ENCODE data around the gene SALL4. TPM values are rescaled to one million over a fixed set of nuclear protein-coding genes. Genes with fewer than 3 reads are reported as not detected.
"Not testable (repeated sequence)": the region's sequence is repeated elsewhere in the genome, so short reads cannot be mapped to it uniquely, and the experiment has no call there.

SALL4 gene
- total and polyA plus RNA-seq, 5 donors from 2014 or later = not detected

DNA sequence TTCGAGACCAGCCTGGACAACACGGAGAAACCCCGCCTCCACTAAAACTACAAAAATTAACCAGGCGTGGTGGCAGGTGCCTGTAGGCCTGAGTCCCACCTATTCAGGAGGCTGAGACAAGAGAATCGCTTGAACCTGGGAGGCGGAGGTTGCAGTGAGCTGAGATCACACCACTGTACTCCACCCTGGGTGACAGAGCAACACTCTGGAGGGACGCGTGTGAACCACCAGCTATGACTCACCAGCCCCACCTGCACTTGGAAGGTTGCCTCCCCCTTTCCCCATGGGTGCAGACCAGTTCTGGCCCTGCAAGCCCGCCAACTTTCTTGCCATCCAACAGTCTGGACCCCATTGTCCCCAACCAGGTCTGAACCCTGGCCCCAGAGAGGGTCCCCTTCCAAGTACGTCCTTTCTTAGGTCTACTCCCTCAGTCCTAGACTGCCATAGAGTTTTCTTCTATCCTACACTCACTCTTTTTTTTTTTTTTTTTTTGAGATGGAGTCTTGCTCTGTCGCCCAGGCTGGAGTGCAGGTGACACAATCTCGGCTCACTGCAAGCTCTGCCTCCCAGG lies 63.4 kb downstream of the SALL4 start:
- no peaks in the 10 kb centered on the region for H3K36me3 Mint-ChIP-seq
- no peak overlapping the region for H3K27ac ChIP-seq (ENCODE audit: insufficient read depth, low read length, poor library complexity, severe bottlenecking)
- DNase-seq (no peak), ATAC-seq (ENCODE audit: low read depth in 2 of 2) (no peak)
- peaks cover 9% of the 10 kb centered on the region for H3K27me3 Mint-ChIP-seq
- H3K9me3 Mint-ChIP-seq = no peaks in the 10 kb centered on the region
- H3K4me1 ChIP-seq (ENCODE audit: control insufficient read depth, insufficient read depth, low read length, poor library complexity, severe bottlenecking) = no peaks in the 10 kb centered on the region
- no peak overlapping the region for H3K4me3 ChIP-seq (ENCODE audit: low read depth, low read length)
- no peak overlapping the region for H3K4me3 Mint-ChIP-seq
- H3K4me1 Mint-ChIP-seq = no peaks in the 10 kb centered on the region
- no peaks in the 10 kb centered on the region for H3K27me3 ChIP-seq (ENCODE audit: control insufficient read depth, insufficient read depth, low read length)
- H3K9me3 ChIP-seq (ENCODE audit: control insufficient read depth in 2 of 2, low read length in 2 of 2) = no peaks in the 10 kb centered on the region
- no peaks in the 10 kb centered on the region for H3K36me3 ChIP-seq (ENCODE audit: control insufficient read depth, insufficient read depth, low read length)
- no peak overlapping the region for H3K27ac Mint-ChIP-seq

DNA sequence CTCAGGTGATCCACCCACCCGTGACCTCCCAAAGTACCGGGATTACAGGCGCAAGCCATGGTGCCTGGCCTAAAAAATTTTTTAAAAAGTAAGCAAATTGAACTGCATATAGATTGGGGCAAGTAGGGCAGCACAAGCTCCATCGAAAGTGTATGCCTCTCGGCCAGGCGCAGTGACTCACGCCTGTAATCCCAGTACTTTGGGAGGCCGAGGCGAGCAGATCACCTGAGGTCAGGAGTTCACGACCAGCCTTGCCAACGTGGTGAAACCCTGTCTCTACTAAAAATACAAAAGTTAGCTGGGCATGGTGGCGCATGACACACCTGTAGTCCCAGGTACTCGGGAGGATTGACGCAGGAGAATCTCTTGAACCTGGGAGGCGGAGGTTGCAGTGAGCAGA lies 64.1 kb downstream of the SALL4 start:
- H3K36me3 Mint-ChIP-seq; H3K9me3 Mint-ChIP-seq; H3K4me1 Mint-ChIP-seq; H3K27me3 Mint-ChIP-seq; H3K4me3 ChIP-seq (ENCODE audit: low read depth, low read length); H3K4me1 ChIP-seq (ENCODE audit: control insufficient read depth, insufficient read depth, low read length, poor library complexity, severe bottlenecking); DNase-seq; H3K4me3 Mint-ChIP-seq; H3K36me3 ChIP-seq (ENCODE audit: control insufficient read depth, insufficient read depth, low read length); H3K27me3 ChIP-seq (ENCODE audit: control insufficient read depth, insufficient read depth, low read length); H3K27ac Mint-ChIP-seq; H3K27ac ChIP-seq (ENCODE audit: insufficient read depth, low read length, poor library complexity, severe bottlenecking); ATAC-seq (ENCODE audit: low read depth in 2 of 2); H3K9me3 ChIP-seq (ENCODE audit: control insufficient read depth in 2 of 2, low read length in 2 of 2): not testable (repeated sequence)

DNA sequence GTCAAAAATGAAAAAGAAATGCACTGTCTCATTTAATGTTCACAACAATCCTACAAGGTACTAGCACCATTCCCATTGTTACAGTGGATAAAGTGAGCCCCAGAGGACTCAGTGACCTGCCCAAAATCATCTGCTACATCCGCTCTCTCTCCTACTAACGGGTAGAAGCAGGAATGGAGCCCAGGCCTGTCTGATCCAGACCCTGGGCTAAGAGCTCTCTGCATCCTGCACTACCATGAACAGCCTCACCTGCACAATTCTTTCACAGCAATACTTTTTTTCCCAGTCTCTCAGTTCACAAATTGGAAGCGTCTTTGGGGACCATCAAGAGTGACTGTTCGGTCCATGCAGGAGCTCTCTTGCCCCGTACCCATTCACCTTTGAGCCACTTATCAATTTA lies 65.4 kb downstream of the SALL4 start:
- Mint-ChIP-seq H3K27ac (no peak overlapping the region), H3K27me3 (peaks cover 6% of the 10 kb centered on the region)
- no peak for ATAC-seq (ENCODE audit: low read depth in 2 of 2)

DNA sequence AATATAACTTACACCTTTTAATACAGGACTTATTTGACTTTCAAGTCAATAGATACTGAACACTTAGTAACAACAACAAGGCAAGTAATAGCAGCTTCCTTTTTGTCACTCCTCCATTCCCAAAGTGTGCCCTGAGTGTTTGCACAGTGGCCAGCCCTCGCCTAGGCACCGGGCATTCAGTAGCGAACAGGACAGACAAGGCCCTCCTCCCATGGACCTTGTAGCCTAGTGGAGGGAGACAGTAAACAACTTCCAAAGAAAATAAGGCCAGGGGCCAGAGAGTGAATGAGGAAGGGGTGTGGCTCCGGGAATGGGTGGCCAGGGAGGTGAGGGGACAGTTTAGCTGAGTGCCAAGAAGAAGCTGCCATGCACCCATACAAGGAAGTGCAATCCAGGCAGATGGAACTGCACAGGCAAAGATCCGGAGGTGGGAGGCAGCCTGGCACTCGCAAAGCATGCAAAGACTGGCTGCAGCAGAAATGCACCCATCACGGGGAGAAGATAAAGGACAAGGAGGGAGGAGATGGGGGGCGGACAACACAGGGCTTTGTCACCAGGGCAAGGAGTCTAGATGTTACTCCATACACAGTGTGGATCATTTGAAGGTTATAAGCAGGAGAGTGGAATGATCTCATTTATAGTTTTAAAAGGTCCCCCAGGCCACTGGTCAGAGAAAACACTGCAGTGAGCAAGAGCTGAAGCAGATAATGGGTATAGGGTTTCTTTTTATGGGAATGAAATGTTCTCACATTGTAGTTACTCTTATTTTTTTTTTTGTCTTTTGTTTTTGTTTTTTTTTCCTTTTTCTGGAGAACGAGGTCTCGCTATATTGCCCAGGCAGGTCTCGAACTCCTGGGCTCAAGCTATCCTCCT lies 66.4 kb downstream of the SALL4 start:
- no peaks in the 10 kb centered on the region for H3K4me1 ChIP-seq (ENCODE audit: control insufficient read depth, insufficient read depth, low read length, poor library complexity, severe bottlenecking)
- H3K4me3 Mint-ChIP-seq = no peak overlapping the region
- H3K36me3 Mint-ChIP-seq = no peaks in the 10 kb centered on the region
- H3K4me3 ChIP-seq (ENCODE audit: low read depth, low read length) = no peak overlapping the region
- H3K9me3 Mint-ChIP-seq = no peaks in the 10 kb centered on the region
- DNase-seq (no peak), ATAC-seq (ENCODE audit: low read depth in 2 of 2) (no peak)
- H3K4me1 Mint-ChIP-seq = no peaks in the 10 kb centered on the region
- H3K27me3 ChIP-seq (ENCODE audit: control insufficient read depth, insufficient read depth, low read length) = no peaks in the 10 kb centered on the region
- peaks cover 6% of the 10 kb centered on the region for H3K27me3 Mint-ChIP-seq
- H3K36me3 ChIP-seq (ENCODE audit: control insufficient read depth, insufficient read depth, low read length) = no peaks in the 10 kb centered on the region
- H3K9me3 ChIP-seq (ENCODE audit: control insufficient read depth in 2 of 2, low read length in 2 of 2) = no peaks in the 10 kb centered on the region
- peak overlapping the region in 1 of 3 donors; percentile 45 for H3K27ac Mint-ChIP-seq
- no peak overlapping the region for H3K27ac ChIP-seq (ENCODE audit: insufficient read depth, low read length, poor library complexity, severe bottlenecking)

More for the DNA sequence above, 65.4 kb downstream of the SALL4 start:
- no peaks in the 10 kb centered on the region for H3K27me3 ChIP-seq (ENCODE audit: control insufficient read depth, insufficient read depth, low read length)
- no peak overlapping the region for H3K4me3 Mint-ChIP-seq
- no peaks in the 10 kb centered on the region for H3K4me1 ChIP-seq (ENCODE audit: control insufficient read depth, insufficient read depth, low read length, poor library complexity, severe bottlenecking)
- H3K27ac ChIP-seq (ENCODE audit: insufficient read depth, low read length, poor library complexity, severe bottlenecking) = no peak overlapping the region
- no peak overlapping the region for H3K4me3 ChIP-seq (ENCODE audit: low read depth, low read length)
- no peak for DNase-seq
- H3K9me3 ChIP-seq (ENCODE audit: control insufficient read depth in 2 of 2, low read length in 2 of 2) = no peaks in the 10 kb centered on the region
- H3K9me3 Mint-ChIP-seq = no peaks in the 10 kb centered on the region
- no peaks in the 10 kb centered on the region for H3K36me3 ChIP-seq (ENCODE audit: control insufficient read depth, insufficient read depth, low read length)
- H3K4me1 Mint-ChIP-seq = no peaks in the 10 kb centered on the region
- no peaks in the 10 kb centered on the region for H3K36me3 Mint-ChIP-seq

DNA sequence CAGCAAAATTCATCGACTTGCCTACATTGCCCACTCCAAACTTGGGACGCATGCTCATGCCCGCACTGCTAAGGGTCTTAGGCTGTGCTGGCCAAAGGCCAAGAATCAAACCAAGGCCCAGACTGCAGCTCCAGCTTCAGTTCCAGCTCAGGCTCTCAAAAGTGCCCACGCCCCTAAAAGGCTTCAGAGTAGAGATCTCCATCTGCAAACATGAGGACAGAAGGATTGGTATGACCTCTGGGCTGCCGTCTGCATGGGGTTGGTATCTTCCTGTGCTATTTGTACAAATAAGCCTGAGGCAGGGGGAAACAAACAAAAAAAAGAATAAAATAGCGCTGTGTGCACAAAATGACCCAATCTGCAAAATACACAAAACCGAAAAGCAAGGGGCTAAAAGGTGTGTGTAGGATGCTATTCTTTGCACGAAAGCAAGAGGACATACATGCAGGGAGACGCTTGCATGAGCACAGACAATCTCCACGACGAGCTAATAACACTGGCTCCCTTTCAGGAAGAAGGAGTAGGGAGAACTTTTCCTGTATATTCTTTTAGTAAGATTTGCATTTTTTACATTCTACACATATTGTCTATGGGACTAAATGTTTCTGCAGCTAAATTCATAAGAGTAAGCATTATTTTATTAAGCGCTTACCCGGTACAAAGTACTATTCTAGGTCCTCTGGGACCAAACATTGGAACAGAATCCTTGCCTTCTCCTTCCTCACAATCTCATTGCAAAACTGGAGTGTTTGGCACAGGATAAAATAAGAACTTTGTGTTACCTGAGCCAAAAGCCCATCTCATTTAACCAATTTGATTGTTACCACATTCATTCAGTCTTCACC lies 67.2 kb downstream of the SALL4 start:
- no peaks in the 10 kb centered on the region for H3K9me3 ChIP-seq (ENCODE audit: control insufficient read depth in 2 of 2, low read length in 2 of 2)

DNA sequence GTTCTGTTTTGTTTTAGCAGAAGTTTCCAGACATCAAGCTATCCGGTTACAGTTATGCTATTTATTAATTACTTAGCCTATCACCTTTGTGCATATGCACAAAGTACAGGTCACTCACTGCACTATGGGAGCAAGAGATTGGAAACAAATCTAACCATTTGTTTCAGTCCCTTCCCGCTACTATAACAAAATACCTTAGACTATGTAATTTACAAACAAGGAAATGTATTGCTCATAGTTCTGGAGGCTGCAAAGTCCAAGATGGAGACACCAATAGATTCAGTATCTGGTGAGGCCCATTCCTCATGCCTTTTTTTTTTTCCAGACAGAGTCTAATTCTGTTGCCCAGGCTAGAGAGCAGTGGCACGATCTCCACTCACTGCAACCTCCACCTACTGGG lies 69.3 kb downstream of the SALL4 start:
- Mint-ChIP-seq H3K27me3 (peaks cover 6% of the 10 kb centered on the region), H3K9me3 (no peaks in the 10 kb centered on the region), H3K4me1 (no peaks in the 10 kb centered on the region), H3K27ac (no peak overlapping the region), H3K36me3 (no peaks in the 10 kb centered on the region), H3K4me3 (no peak overlapping the region)
- Histone ChIP-seq H3K4me3 (ENCODE audit: low read depth, low read length) (no peak overlapping the region), H3K27ac (ENCODE audit: insufficient read depth, low read length, poor library complexity, severe bottlenecking) (no peak overlapping the region), H3K9me3 (ENCODE audit: control insufficient read depth in 2 of 2, low read length in 2 of 2) (no peaks in the 10 kb centered on the region), H3K36me3 (ENCODE audit: control insufficient read depth, insufficient read depth, low read length) (no peaks in the 10 kb centered on the region), H3K4me1 (ENCODE audit: control insufficient read depth, insufficient read depth, low read length, poor library complexity, severe bottlenecking) (no peaks in the 10 kb centered on the region), H3K27me3 (ENCODE audit: control insufficient read depth, insufficient read depth, low read length) (no peaks in the 10 kb centered on the region)
- ATAC-seq (ENCODE audit: low read depth in 2 of 2) (no peak), DNase-seq (no peak)

More for the DNA sequence above, 67.2 kb downstream of the SALL4 start:
- Mint-ChIP-seq H3K36me3 (no peaks in the 10 kb centered on the region), H3K4me3 (no peak overlapping the region), H3K27ac (no peak overlapping the region), H3K9me3 (no peaks in the 10 kb centered on the region), H3K27me3 (peaks cover 6% of the 10 kb centered on the region), H3K4me1 (no peaks in the 10 kb centered on the region)
- no peaks in the 10 kb centered on the region for H3K27me3 ChIP-seq (ENCODE audit: control insufficient read depth, insufficient read depth, low read length)
- H3K4me1 ChIP-seq (ENCODE audit: control insufficient read depth, insufficient read depth, low read length, poor library complexity, severe bottlenecking) = no peaks in the 10 kb centered on the region
- DNase-seq (no peak), ATAC-seq (ENCODE audit: low read depth in 2 of 2) (no peak)
- H3K36me3 ChIP-seq (ENCODE audit: control insufficient read depth, insufficient read depth, low read length) = no peaks in the 10 kb centered on the region
- H3K27ac ChIP-seq (ENCODE audit: insufficient read depth, low read length, poor library complexity, severe bottlenecking) = no peak overlapping the region
- H3K4me3 ChIP-seq (ENCODE audit: low read depth, low read length) = no peak overlapping the region
